Common myeloid progenitor, CD34-positive (primary cell): ENCODE results near the gene PWWP3B. TPM values are rescaled to one million over a fixed set of nuclear protein-coding genes. Genes with fewer than 3 reads are reported as not detected.

Source experiments
- CTCF ChIA-PET: fragments of 350-600 bp; sonication (Branson Sonifier 250); formaldehyde crosslinking; loops from one replicate; lab custom pipeline; 2021; ENCODE audit warnings: antibody characterized with exemption; lab: Charles Lee
- POLR2A ChIA-PET: fragments of 350-600 bp; sonication (Branson Sonifier 250); formaldehyde crosslinking; loops from one replicate; lab custom pipeline; 2021; ENCODE audit warnings: antibody characterized with exemption; lab: Charles Lee
- DNase-seq, 3 donors: peaks; one replicate each; pipeline versions ENCODE4 v3.0.0 to v3.0.0-alpha.2; 2013
- H3K27ac ChIP-seq, 2 experiments: 1 replicate in 1 of 2; 2 replicates in 1 of 2; pipeline ENCODE4 v1.7.0; 2013; ENCODE audit warnings: inconsistent platforms in 2 of 2, low read length in 2 of 2, mild to moderate bottlenecking in 2 of 2, low read depth in 1 of 2, moderate library complexity in 1 of 2; ENCODE audit not compliant: severe bottlenecking in 2 of 2, insufficient read depth in 1 of 2, poor library complexity in 1 of 2
- H3K27me3 ChIP-seq, 5 experiments: replicated peaks in 2 of 5; 1 replicate in 3 of 5; 2 replicates in 2 of 5; pipeline versions ENCODE4 v1.6.1 to v1.7.0; 2013; ENCODE audit warnings: low read length in 4 of 5, mild to moderate bottlenecking in 2 of 5, moderate library complexity in 2 of 5, inconsistent platforms in 1 of 5; ENCODE audit not compliant: insufficient read depth in 5 of 5, control insufficient read depth in 4 of 5
- H3K36me3 ChIP-seq, 4 experiments: 1 replicate in 2 of 4; 2 replicates in 2 of 4; pipeline versions ENCODE4 v1.6.1 to v1.7.0; 2013; ENCODE audit warnings: low read length in 3 of 4, control low read depth in 1 of 4, mild to moderate bottlenecking in 1 of 4; ENCODE audit not compliant: control insufficient read depth in 4 of 4, insufficient read depth in 4 of 4
- H3K4me1 ChIP-seq, 4 experiments: 1 replicate in 3 of 4; 2 replicates in 1 of 4; pipeline versions ENCODE4 v1.6.1 to v1.7.1; 2013; ENCODE audit warnings: low read length in 3 of 4, mild to moderate bottlenecking in 3 of 4, control low read depth in 1 of 4, inconsistent platforms in 1 of 4, moderate library complexity in 1 of 4; ENCODE audit not compliant: control insufficient read depth in 4 of 4, insufficient read depth in 4 of 4; ENCODE audit errors: control extremely low read depth in 1 of 4
- H3K4me3 ChIP-seq, 7 experiments: 1 replicate in 4 of 7; 2 replicates in 3 of 7; pipeline versions ENCODE4 v1.5.1 to v1.7.0; 2013; ENCODE audit warnings: mild to moderate bottlenecking in 7 of 7, low read length in 6 of 7, moderate library complexity in 6 of 7, inconsistent platforms in 2 of 7, low read depth in 2 of 7, control low read depth in 1 of 7; ENCODE audit not compliant: insufficient read depth in 4 of 7, control insufficient read depth in 1 of 7; ENCODE audit errors: extremely low read depth in 1 of 7
- H3K9me3 ChIP-seq, 5 experiments: 1 replicate in 4 of 5; 2 replicates in 1 of 5; pipeline versions ENCODE4 v1.6.1 to v1.7.1; 2013; ENCODE audit warnings: low read length in 4 of 5, mild to moderate bottlenecking in 2 of 5, inconsistent platforms in 1 of 5, low read depth in 1 of 5, moderate library complexity in 1 of 5; ENCODE audit not compliant: control insufficient read depth in 4 of 5, insufficient read depth in 2 of 5; ENCODE audit errors: control extremely low read depth in 1 of 5
- WGBS: methylation state at CpG from one replicate; pipeline ENCODE4 v1.1.5; 2013; ENCODE audit not compliant: insufficient coverage; 5-methylcytosine and 5-hydroxymethylcytosine counted together
- polyA plus RNA-seq: library from polyadenylated mRNA; unstranded; fragments of 120-200 nt; gene quantifications from one replicate; pipeline ENCODE4 v1.2.1, GENCODE V29; 2013

Gene PWWP3B
- polyA plus RNA-seq: not detected

DNA sequence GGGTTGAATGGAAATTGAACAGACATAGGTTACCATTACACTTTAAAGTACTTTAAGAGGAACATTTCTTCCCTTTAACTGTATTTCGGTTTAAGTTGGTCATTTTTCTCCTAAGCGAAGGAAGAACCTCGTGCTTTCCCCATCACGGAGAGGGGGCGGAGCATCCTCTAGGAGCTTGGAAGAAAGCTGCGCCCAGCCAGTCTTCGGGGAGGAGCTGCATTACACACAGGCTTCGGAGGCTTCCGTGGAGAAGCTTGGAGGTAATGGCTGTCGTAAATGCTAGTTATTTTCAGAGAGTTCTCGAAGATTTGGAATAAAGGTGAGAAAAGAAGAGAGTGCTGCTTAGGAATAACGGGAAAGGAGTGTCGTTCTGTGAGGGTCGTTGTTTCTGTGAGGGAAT, at the start of gene PWWP3B:
TSS of gene PWWP3B (plus strand) at position 199 of the 400 bp plus-strand sequence. CDS start 37,128 bp downstream, outside the sequence.
- H3K27ac ChIP-seq: no peak within 1 kb of the TSS
- DNase-seq: no peak
- no peaks in the 10 kb centered on the region for H3K4me1 ChIP-seq
- no peak within 1 kb of the TSS for H3K4me3 ChIP-seq
- H3K27me3 ChIP-seq: peaks cover 0 to 6% (median 1%) of the 10 kb centered on the region in 5 experiments
- H3K36me3 ChIP-seq: no peaks in the 10 kb centered on the region
- no peaks in the 10 kb centered on the region for H3K9me3 ChIP-seq
- ChIA-PET CTCF (no interaction called here), POLR2A (no interaction called here)
- 36% methylated on average over 13 of the region's 14 CpGs for WGBS

DNA sequence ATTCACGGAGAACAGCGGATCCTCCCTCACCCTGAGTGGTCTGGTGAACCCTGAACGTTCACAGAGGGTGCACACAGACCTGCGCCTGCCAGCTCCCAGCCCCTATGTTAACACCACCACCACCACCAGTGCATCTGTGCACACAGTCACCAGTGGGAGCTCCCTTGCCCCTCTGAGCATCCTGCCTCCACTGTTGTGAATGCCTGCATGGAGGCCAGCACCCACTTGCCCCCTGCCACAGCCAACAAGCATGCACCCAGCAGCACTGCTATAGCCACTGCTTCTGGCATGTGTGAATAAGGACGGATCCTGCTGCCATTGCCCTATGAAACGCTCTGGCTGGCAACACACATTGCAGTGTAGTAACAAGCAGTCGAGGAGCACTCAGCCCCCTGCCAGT, 29.1 kb upstream of the PWWP3B start:
- Histone ChIP-seq H3K27me3 (no peaks in the 10 kb centered on the region), H3K4me1 (no peaks in the 10 kb centered on the region), H3K9me3 (no peaks in the 10 kb centered on the region), H3K27ac (no peak overlapping the region), H3K4me3 (no peak overlapping the region), H3K36me3 (no peaks in the 10 kb centered on the region)
- ChIA-PET CTCF (no interaction called here), POLR2A (no interaction called here)
- 58% methylated on average over 4 of the region's 7 CpGs for WGBS
- no peak for DNase-seq

DNA sequence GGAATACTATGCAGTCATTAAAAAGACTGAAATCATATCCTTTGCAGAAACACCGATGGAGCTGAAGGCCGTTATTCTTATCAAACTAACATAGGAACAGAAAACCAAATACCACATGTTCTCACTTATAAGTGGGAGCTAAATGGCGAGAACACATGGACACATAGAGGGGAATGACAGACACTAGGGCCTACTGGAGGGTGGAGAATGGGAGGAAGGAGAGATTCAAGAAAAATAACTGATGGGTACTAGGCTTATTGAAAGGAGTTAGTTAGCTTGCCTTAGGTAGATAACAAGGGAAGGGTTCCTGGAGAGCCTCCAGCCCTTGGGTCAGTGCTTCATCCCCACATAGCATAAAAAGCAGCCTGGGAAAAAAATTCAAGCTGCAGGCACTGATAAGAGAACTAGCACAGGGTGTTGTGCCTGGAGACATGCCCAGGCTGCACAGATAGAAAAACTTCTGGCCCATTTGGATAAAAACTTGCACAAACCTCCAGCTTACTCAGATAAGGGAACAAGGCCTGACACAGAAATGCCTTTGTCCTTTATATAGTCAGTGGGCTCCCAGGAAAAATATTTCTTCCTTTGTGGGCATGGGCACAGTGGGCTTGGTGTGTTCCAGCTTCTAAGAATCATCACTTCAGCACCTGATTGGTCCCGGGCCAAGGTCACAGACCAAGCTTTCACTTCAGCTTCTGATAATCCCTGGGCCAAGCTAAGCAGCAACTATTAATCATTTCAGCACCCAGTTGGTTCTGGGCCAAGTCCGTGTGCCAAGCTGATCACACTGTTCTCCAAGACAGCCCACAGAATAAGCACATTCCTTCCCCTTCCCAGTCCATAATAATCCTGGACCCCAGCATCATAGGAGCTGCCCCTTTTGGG, 23.1 kb upstream of the PWWP3B start:
- no peaks in the 10 kb centered on the region for H3K9me3 ChIP-seq
- ChIA-PET CTCF (no interaction called here), POLR2A (no interaction called here)
- peak; percentile 11 to 52 (median 29) for DNase-seq
- no peak overlapping the region for H3K27ac ChIP-seq
- 33% methylated on average over 2 of the region's 5 CpGs for WGBS
- no peak overlapping the region for H3K4me3 ChIP-seq
- H3K36me3 ChIP-seq: no peaks in the 10 kb centered on the region
- H3K27me3 ChIP-seq: no peaks in the 10 kb centered on the region
- no peaks in the 10 kb centered on the region for H3K4me1 ChIP-seq

DNA sequence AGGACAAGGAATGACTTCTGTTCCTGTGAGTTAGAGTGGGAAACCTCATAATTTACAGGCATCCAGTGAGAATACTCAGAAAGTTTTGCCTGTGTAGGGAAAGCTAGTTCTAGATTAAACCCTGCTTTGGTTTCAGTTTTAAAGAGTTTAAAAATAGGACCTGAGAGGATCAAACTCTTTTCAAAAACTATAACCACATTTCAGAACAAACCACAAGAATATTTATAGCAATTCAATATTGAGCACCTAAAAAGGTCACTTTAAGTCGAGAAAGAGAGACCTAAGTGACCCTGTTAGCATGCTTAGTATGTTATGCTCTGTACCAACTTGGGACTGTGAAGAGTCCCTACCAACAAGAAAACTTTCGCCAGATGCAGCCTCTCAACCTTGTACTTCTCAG, 17.4 kb upstream of the PWWP3B start:
- Histone ChIP-seq H3K27ac (no peak overlapping the region), H3K4me3 (no peak overlapping the region), H3K4me1 (no peaks in the 10 kb centered on the region), H3K27me3 (no peaks in the 10 kb centered on the region), H3K36me3 (no peaks in the 10 kb centered on the region), H3K9me3 (no peaks in the 10 kb centered on the region)
- CTCF ChIA-PET: no interaction called here
- no CpG with 5 or more reads among the region's 2 CpGs for WGBS
- POLR2A ChIA-PET: no interaction called here
- no peak for DNase-seq

DNA sequence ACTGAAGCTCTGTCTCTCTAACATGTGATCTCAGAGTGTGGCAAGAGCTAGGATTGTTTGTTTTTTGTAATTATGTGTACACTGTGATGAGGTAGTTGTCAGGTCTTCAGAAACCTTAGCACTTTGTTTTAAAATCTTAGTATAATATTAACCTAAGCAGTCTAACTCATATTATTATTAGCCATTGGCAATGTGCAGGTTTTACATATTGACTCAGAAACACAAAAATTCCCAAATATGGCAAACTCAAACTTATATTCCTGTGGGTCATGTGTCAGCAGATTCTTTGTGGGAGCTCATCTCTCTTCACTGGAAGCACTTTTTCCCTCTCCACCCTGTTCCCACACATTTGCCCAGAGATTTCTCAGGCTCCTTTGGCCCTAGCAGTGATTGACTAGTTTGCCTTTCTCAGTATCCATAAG, 8.2 kb upstream of the PWWP3B start:
- Histone ChIP-seq H3K27me3 (no peaks in the 10 kb centered on the region), H3K9me3 (no peaks in the 10 kb centered on the region), H3K4me1 (no peaks in the 10 kb centered on the region), H3K4me3 (no peak overlapping the region), H3K36me3 (no peaks in the 10 kb centered on the region), H3K27ac (no peak overlapping the region)
- ChIA-PET CTCF (interaction anchor here (0.6 kb wide), 1 partner anchor 12 kb away, joined by 3 read pairs; no protein-coding TSS in a partner anchor), POLR2A (no interaction called here)
- no peak for DNase-seq

DNA sequence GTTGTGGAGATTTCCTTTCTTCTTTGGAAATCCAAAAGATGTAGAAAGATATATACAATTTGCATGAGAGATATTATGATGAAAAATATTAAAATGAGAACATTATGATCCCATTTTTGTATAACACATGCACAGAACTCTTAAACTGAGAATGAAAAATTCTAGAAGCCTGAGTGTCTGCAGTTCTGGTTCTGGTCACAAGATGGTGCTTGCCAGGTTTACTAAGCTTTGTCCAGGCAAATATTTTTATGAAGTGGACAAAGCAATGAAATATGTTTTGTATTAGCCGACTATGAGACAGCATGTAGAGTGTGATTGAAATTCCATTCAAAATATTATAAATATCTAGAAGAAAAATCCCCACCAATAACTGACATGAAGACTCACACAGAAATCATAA, 2.2 kb downstream of the PWWP3B start:
- H3K4me3 ChIP-seq: no peak overlapping the region
- POLR2A ChIA-PET: no interaction called here
- no CpG with 5 or more reads among the region's 1 CpG for WGBS
- H3K9me3 ChIP-seq: no peaks in the 10 kb centered on the region
- H3K27me3 ChIP-seq: peaks cover 0 to 6% (median 1%) of the 10 kb centered on the region in 5 experiments
- no peaks in the 10 kb centered on the region for H3K36me3 ChIP-seq
- no peaks in the 10 kb centered on the region for H3K4me1 ChIP-seq
- DNase-seq: peak in 1 of 3 donors; percentile 3
- H3K27ac ChIP-seq: no peak overlapping the region
- CTCF ChIA-PET: no interaction called here

DNA sequence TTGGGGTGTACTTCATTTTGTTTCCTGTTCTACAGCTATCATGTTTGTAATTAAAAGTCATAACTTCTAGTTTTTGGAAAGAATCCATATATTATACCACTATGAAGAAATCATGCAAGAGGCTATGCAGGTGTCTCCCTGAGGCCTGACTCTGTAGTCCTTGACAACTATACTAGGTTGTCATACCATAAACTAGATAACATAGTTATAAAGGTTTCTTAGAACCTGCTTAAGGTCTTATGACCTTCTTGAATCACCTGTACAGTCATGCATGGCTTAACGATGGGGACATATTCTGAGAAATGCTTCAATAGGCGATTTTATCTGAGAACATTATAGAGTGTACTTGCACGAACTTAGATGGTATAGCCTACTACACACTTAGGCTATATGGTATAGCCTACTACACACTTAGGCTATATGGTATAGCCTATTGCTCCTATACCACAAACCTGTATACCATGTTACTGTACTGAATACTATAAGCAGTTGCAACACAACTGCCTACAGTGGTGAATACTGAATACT, 3.3 kb downstream of the PWWP3B start:
- H3K4me3 ChIP-seq: no peak overlapping the region
- H3K27me3 ChIP-seq: peaks cover 0 to 6% (median 1%) of the 10 kb centered on the region in 5 experiments
- no peak for DNase-seq
- 60% methylated on average over 1 of the region's 3 CpGs for WGBS
- no peaks in the 10 kb centered on the region for H3K4me1 ChIP-seq
- H3K9me3 ChIP-seq: no peaks in the 10 kb centered on the region
- ChIA-PET CTCF (no interaction called here), POLR2A (no interaction called here)
- no peaks in the 10 kb centered on the region for H3K36me3 ChIP-seq
- no peak overlapping the region for H3K27ac ChIP-seq
